WI38 (cell line): ENCODE measurements around the gene PTBP3.

Source experiments
- H3K4me3 ChIP-seq: 2 replicates; pipeline ENCODE4 v1.5.1; 2011; ENCODE audit warnings: low read depth, mild to moderate bottlenecking, control low read depth, low read length
- CTCF ChIP-seq: IDR thresholded peaks from 2 replicates; pipeline ENCODE4 v1.5.1; 2012; ENCODE audit warnings: low read depth, mild to moderate bottlenecking, control low read depth, low read length

The PTBP3 gene

GRCh38 chr9:112316258-112316943 is 17.0 kb downstream of the PTBP3 start:
- no peak for TF ChIP-seq CTCF
- H3K4me3 ChIP-seq = no peak overlapping the region

- no peak overlapping the region for H3K4me3 ChIP-seq
- no peak for TF ChIP-seq CTCF
Measured at GRCh38 chr9:112315331-112316257, 17.8 kb downstream of the PTBP3 start.

GRCh38 chr9:112312139-112312538 is 21.3 kb downstream of the PTBP3 start:
- H3K4me3 ChIP-seq = no peak overlapping the region
- TF ChIP-seq CTCF = no peak

GRCh38 chr9:112311497-112311896 is 21.9 kb downstream of the PTBP3 start:
- no peak for TF ChIP-seq CTCF
- H3K4me3 ChIP-seq = no peak overlapping the region

- no peak for TF ChIP-seq CTCF
- H3K4me3 ChIP-seq = no peak overlapping the region
Measured at GRCh38 chr9:112310826-112311225, 22.6 kb downstream of the PTBP3 start.

GRCh38 chr9:112308588-112308987 is 24.8 kb downstream of the PTBP3 start:
- no peak for TF ChIP-seq CTCF
- no peak overlapping the region for H3K4me3 ChIP-seq

GRCh38 chr9:112301420-112301819 is 32.0 kb downstream of the PTBP3 start:
- TF ChIP-seq CTCF = no peak

More at GRCh38 chr9:112301420-112301819, 32.0 kb downstream of the PTBP3 start:
- no peak overlapping the region for H3K4me3 ChIP-seq
